GM12878 (cell line): ENCODE measurements around the gene AKT3. TPM values are rescaled to one million over a fixed set of nuclear protein-coding genes. Genes with fewer than 3 reads are reported as not detected.

Source experiments
- BACH1 ChIP-seq: fragments of 450-650 bp; IDR thresholded peaks from 2 replicates; pipeline ENCODE4 v1.6.1; 2017; ENCODE audit warnings: mild to moderate bottlenecking, borderline replicate concordance
- BCL11A ChIP-seq: IDR thresholded peaks from 2 replicates; pipeline ENCODE4 v1.6.1; 2011; ENCODE audit warnings: low read depth, low read length
- BCL3 ChIP-seq: IDR thresholded peaks from 2 replicates; pipeline ENCODE4 v1.6.1; 2011; ENCODE audit warnings: borderline replicate concordance, low read depth, mild to moderate bottlenecking, moderate library complexity, low read length; ENCODE audit not compliant: insufficient read depth, poor library complexity, severe bottlenecking
- CEBPB ChIP-seq, 2 experiments: fragments of 150-350 bp in 1 of 2; IDR thresholded peaks; 2 replicates each; pipeline ENCODE4 v1.6.1; 2012 to 2014; ENCODE audit warnings: low read depth in 2 of 2, low read length in 2 of 2, borderline replicate concordance in 1 of 2, inconsistent platforms in 1 of 2
- CEBPZ ChIP-seq: fragments of 150-350 bp; IDR thresholded peaks from 2 replicates; pipeline ENCODE4 v1.6.1; 2016; ENCODE audit warnings: low read depth, low read length
- E2F4 ChIP-seq: IDR thresholded peaks from 2 replicates; pipeline ENCODE4 v1.6.1; 2012; ENCODE audit warnings: low read depth, low read length, improper control_type of control experiment
- EED ChIP-seq: sonication (generic); IDR thresholded peaks from 2 replicates; pipeline ENCODE4 v1.6.1; 2016; ENCODE audit warnings: antibody characterized with exemption, low read depth
- FOS ChIP-seq: IDR thresholded peaks from 3 replicates; pipeline ENCODE4 v1.6.1; 2011; ENCODE audit warnings: borderline replicate concordance; ENCODE audit not compliant: insufficient read length; ENCODE audit errors: extremely low read depth
- FOXM1 ChIP-seq: IDR thresholded peaks from 2 replicates; pipeline ENCODE4 v1.6.1; 2012; ENCODE audit warnings: low read depth, mild to moderate bottlenecking, inconsistent platforms, low read length, moderate library complexity
- GABPA ChIP-seq: IDR thresholded peaks from 2 replicates; pipeline ENCODE4 v1.6.1; 2014; ENCODE audit warnings: antibody characterized with exemption, low read depth, mild to moderate bottlenecking, inconsistent platforms
- MEF2B ChIP-seq: fragments of 450-650 bp; IDR thresholded peaks from 2 replicates; pipeline ENCODE4 v1.6.1; 2018; ENCODE audit warnings: mild to moderate bottlenecking, moderate library complexity; ENCODE audit not compliant: partially characterized antibody, poor library complexity, severe bottlenecking
- NBN ChIP-seq: fragments of 450-650 bp; IDR thresholded peaks from 2 replicates; pipeline ENCODE4 v1.6.1; 2016
- NR2F1 ChIP-seq: fragments of 450-650 bp; conservative IDR thresholded peaks from 2 replicates; pipeline ENCODE4 v1.6.1; 2017; ENCODE audit warnings: mild to moderate bottlenecking
- NRF1 ChIP-seq: conservative IDR thresholded peaks from 2 replicates; pipeline ENCODE4 v1.6.1; 2011; ENCODE audit warnings: mild to moderate bottlenecking, low read depth, low read length, improper control_type of control experiment
- POLR2AphosphoS2 ChIP-seq: IDR thresholded peaks from 2 replicates; pipeline ENCODE4 v1.6.1; 2011; ENCODE audit warnings: low read depth, mild to moderate bottlenecking, low read length, improper control_type of control experiment, moderate library complexity
- RAD51 ChIP-seq: fragments of 450-650 bp; IDR thresholded peaks from 2 replicates; pipeline ENCODE4 v1.6.1; 2016; ENCODE audit warnings: moderate library complexity, mild to moderate bottlenecking, inconsistent platforms
- RB1 ChIP-seq: fragments of 450-650 bp; formaldehyde crosslinking; IDR thresholded peaks from 2 replicates; pipeline ENCODE4 v1.6.1; 2017; ENCODE audit warnings: mild to moderate bottlenecking, borderline replicate concordance
- REST ChIP-seq: IDR thresholded peaks from 2 replicates; pipeline ENCODE4 v1.6.1; 2012; ENCODE audit warnings: mild to moderate bottlenecking, low read depth, low read length
- STAT3 ChIP-seq: IDR thresholded peaks from 2 replicates; pipeline ENCODE4 v1.6.1; 2011; ENCODE audit warnings: low read depth, low read length, improper control_type of control experiment
- TAF1 ChIP-seq: IDR thresholded peaks from 2 replicates; pipeline ENCODE4 v1.6.1; 2011; ENCODE audit warnings: mild to moderate bottlenecking, low read depth, low read length, borderline replicate concordance
- YY1 ChIP-seq: IDR thresholded peaks from 2 replicates; pipeline ENCODE4 v1.6.1; 2011; ENCODE audit warnings: low read depth, mild to moderate bottlenecking, low read length
- polyA plus RNA-seq, 11 experiments: library from polyadenylated mRNA; depleted of rRNA in 4 of 11; unstranded in 6 of 11; stranded (reverse) in 5 of 11; fragments of >200 nt; fragmentation: Nextera tagmentation in 4 of 11; fragmentation: Illumina TruSeq in 1 of 11; extraction: Ambion mirVana in 4 of 11; extraction: Trizol in 1 of 11; gene quantifications; 1 replicate in 1 of 11; 2 replicates in 10 of 11; pipeline versions ENCODE4 v1.2.1 to v1.2.3, GENCODE V29; 2011 to 2016; ENCODE audit warnings: inconsistent platforms in 2 of 11, missing spikeins in 2 of 11, low read depth in 1 of 11
- total RNA-seq, 4 experiments: library from RNA; depleted of rRNA in 3 of 4; stranded (reverse); fragments of >200 nt in 3 of 4; fragmentation: Illumina TruSeq in 1 of 4; extraction: Trizol in 1 of 4; gene quantifications; 2 replicates each; pipeline versions ENCODE4 v1.2.1 to v1.2.3, GENCODE V29; 2013 to 2021

AKT3 gene
- total and polyA plus RNA-seq, 10 of the 15 experiments (the other 5 are each of a cell fraction or from before 2014, with no cell fraction given) = 0.03 to 0.56 (median 0.19) TPM

GRCh38 chr1:243727503-243728203 lies 122.4 kb downstream of the AKT3 start (continued):
- 0 out of 2 replicates have a peak, but pooled peaks have one; percentile 12 for TF ChIP-seq EED
- no peak for TF ChIP-seq FOS
- no peak for TF ChIP-seq BCL3
- no peak for TF ChIP-seq CEBPB (IDR thresholded peaks at IDR 0.05; ENCODE audit: borderline replicate concordance in 1 of 2, low read depth in 2 of 2, low read length in 2 of 2)
- no peak for TF ChIP-seq CEBPZ
- peak; percentile 39; the same call in 1 of the 2 replicates for TF ChIP-seq BACH1
- no peak for TF ChIP-seq POLR2AphosphoS2
- no peak for TF ChIP-seq NR2F1
- no peak for TF ChIP-seq STAT3
- peak; percentile 38; the same call in 1 of the 2 replicates for TF ChIP-seq RAD51
- TF ChIP-seq REST = no peak
- no peak for TF ChIP-seq E2F4
- TF ChIP-seq RB1 = no peak
- no peak for TF ChIP-seq TAF1
- 0 out of 2 replicates have a peak, but pooled peaks have one; percentile 39 for TF ChIP-seq GABPA
- no peak for TF ChIP-seq NRF1
- peak; percentile 64; the same call in 1 of the 2 replicates for TF ChIP-seq FOXM1
- TF ChIP-seq BCL11A = peak; percentile 22; the same call in 1 of the 2 replicates
- peak; percentile 69 for TF ChIP-seq MEF2B
- TF ChIP-seq YY1 = no peak
- peak; percentile 50; the same call in 1 of the 2 replicates for TF ChIP-seq NBN
